ENCODE measurements around the gene ETF1. TPM values are rescaled to one million over a fixed set of nuclear protein-coding genes. Genes with fewer than 3 reads are reported as not detected.

The ETF1 gene
- polyA plus RNA-seq, 3 donors: 34.8 to 71.4 (median 61.6) TPM

DNA sequence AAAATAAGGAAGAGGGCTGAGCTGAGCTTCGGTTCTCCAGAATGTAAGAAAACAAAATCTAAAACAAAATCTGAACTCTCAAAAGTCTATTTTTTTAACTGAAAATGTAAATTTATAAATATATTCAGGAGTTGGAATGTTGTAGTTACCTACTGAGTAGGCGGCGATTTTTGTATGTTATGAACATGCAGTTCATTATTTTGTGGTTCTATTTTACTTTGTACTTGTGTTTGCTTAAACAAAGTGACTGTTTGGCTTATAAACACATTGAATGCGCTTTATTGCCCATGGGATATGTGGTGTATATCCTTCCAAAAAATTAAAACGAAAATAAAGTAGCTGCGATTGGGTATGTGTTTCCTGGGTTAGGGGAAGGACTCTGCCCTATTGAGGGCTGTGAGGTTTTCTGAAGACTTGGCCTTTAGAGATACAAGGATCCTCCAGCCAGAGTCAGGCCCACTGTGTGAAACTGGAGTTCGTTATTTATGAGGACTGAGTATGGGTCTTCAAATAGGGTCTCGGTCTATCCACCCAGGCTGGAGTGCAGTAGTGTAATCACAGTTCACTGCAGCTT lies 74.0 kb downstream of the ETF1 start:
- Mint-ChIP-seq H3K27ac (peak overlapping the region in 1 of 7 donors; percentile 42), H3K4me1 (peaks cover 27% of the 10 kb centered on the region), H3K9me3 (peaks cover 0 to 15% (median 5%) of the 10 kb centered on the region in 7 donors), H3K27me3 (ENCODE audit: low read depth in 3 of 3) (peaks cover 22 to 36% (median 34%) of the 10 kb centered on the region in 3 donors), H3K4me3 (peak overlapping the region in 1 of 2 donors; percentile 51), H3K36me3 (peaks cover 18 to 23% of the 10 kb centered on the region in 2 donors)
- Histone ChIP-seq H3K9me3 (replicated peaks in 1 of 2; ENCODE audit: control insufficient read depth in 1 of 2, insufficient read depth in 1 of 2, low read length in 2 of 2) (no peaks in the 10 kb centered on the region), H3K79me2 (ENCODE audit: insufficient read depth, low read length) (no peaks in the 10 kb centered on the region), H3K36me3 (replicated peaks in 1 of 2; ENCODE audit: control insufficient read depth in 1 of 2, insufficient read depth in 2 of 2, low read length in 2 of 2) (no peaks in the 10 kb centered on the region), H2AFZ (ENCODE audit: insufficient read depth, low read depth, low read length, poor library complexity, severe bottlenecking) (no peak overlapping the region), H3K4me2 (replicated peaks; ENCODE audit: extremely low read depth, low read length, poor library complexity, severe bottlenecking) (no peak overlapping the region), H3K4me1 (ENCODE audit: control insufficient read depth in 1 of 2, insufficient read depth in 2 of 2, low read length in 2 of 2) (peaks cover 29 to 38% of the 10 kb centered on the region in 2 donors), H3K27me3 (ENCODE audit: control insufficient read depth in 2 of 2, insufficient read depth in 2 of 2, low read length in 2 of 2) (peaks cover 3 to 23% of the 10 kb centered on the region in 2 donors), H3K27ac (ENCODE audit: low read depth in 1 of 2, low read length in 2 of 2) (no peak overlapping the region), H4K20me1 (ENCODE audit: insufficient read depth, low read length) (peaks cover 23% of the 10 kb centered on the region), H3K4me3 (replicated peaks in 1 of 3; ENCODE audit: low read depth in 2 of 3, low read length in 3 of 3) (no peak overlapping the region), H3K9ac (ENCODE audit: insufficient read depth, low read length, poor library complexity, severe bottlenecking) (no peak overlapping the region)
- 97% methylated on average over 7 of the region's 8 CpGs for WGBS (ENCODE audit: insufficient coverage)
- TF ChIP-seq, protein P1, sequence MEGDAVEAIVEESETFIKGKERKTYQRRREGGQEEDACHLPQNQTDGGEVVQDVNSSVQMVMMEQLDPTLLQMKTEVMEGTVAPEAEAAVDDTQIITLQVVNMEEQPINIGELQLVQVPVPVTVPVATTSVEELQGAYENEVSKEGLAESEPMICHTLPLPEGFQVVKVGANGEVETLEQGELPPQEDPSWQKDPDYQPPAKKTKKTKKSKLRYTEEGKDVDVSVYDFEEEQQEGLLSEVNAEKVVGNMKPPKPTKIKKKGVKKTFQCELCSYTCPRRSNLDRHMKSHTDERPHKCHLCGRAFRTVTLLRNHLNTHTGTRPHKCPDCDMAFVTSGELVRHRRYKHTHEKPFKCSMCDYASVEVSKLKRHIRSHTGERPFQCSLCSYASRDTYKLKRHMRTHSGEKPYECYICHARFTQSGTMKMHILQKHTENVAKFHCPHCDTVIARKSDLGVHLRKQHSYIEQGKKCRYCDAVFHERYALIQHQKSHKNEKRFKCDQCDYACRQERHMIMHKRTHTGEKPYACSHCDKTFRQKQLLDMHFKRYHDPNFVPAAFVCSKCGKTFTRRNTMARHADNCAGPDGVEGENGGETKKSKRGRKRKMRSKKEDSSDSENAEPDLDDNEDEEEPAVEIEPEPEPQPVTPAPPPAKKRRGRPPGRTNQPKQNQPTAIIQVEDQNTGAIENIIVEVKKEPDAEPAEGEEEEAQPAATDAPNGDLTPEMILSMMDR (IDR thresholded peaks at IDR 0.05): no peak
- no peak for DNase-seq
- intact Hi-C loops (cut with micrococcal nuclease): loop anchor here (2.0 to 10.0 kb wide), 2 partner anchors 16 to 76 kb away; partner anchors contain the start of gene ETF1 (in 1 of the 2)

DNA sequence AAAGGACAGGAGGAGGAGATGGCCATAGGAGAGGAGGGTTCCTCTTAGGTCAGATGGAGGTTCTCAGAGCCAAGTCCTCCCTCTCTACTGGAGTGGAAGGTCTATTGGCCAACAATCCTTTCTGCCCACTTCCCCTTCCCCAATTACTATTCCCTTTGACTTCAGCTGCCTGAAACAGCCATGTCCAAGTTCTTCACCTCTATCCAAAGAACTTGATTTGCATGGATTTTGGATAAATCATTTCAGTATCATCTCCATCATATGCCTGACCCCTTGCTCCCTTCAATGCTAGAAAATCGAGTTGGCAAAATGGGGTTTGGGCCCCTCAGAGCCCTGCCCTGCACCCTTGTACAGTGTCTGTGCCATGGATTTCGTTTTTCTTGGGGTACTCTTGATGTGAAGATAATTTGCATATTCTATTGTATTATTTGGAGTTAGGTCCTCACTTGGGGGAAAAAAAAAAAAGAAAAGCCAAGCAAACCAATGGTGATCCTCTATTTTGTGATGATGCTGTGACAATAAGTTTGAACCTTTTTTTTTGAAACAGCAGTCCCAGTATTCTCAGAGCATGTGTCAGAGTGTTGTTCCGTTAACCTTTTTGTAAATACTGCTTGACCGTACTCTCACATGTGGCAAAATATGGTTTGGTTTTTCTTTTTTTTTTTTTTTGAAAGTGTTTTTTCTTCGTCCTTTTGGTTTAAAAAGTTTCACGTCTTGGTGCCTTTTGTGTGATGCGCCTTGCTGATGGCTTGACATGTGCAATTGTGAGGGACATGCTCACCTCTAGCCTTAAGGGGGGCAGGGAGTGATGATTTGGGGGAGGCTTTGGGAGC lies 74.7 kb downstream of the ETF1 start:
- Mint-ChIP-seq H3K4me3 (peak overlapping the region; percentile 85 to 92), H3K36me3 (peaks cover 18 to 23% of the 10 kb centered on the region in 2 donors), H3K4me1 (peaks cover 29% of the 10 kb centered on the region), H3K27me3 (ENCODE audit: low read depth in 3 of 3) (peaks cover 22 to 34% (median 30%) of the 10 kb centered on the region in 3 donors), H3K27ac (peak overlapping the region in 3 of 7 donors; percentile 6 to 83 (median 12)), H3K9me3 (peaks cover 0 to 15% (median 5%) of the 10 kb centered on the region in 7 donors)
- no peak overlapping the region for H3K4me2 ChIP-seq (replicated peaks; ENCODE audit: extremely low read depth, low read length, poor library complexity, severe bottlenecking)
- H3K4me1 ChIP-seq (ENCODE audit: control insufficient read depth in 1 of 2, insufficient read depth in 2 of 2, low read length in 2 of 2): peaks cover 34 to 45% of the 10 kb centered on the region in 2 donors
- WGBS (ENCODE audit: insufficient coverage): 100% methylated on average over 3 of the region's 7 CpGs
- no peak overlapping the region for H3K9ac ChIP-seq (ENCODE audit: insufficient read depth, low read length, poor library complexity, severe bottlenecking)
- peaks cover 3 to 21% of the 10 kb centered on the region in 2 donors for H3K27me3 ChIP-seq (ENCODE audit: control insufficient read depth in 2 of 2, insufficient read depth in 2 of 2, low read length in 2 of 2)
- H3K27ac ChIP-seq (ENCODE audit: low read depth in 1 of 2, low read length in 2 of 2): no peak overlapping the region
- DNase-seq: peak in 2 of 3 donors; percentile 54 to 56
- H4K20me1 ChIP-seq (ENCODE audit: insufficient read depth, low read length): peaks cover 23% of the 10 kb centered on the region
- TF ChIP-seq, protein P1 (IDR thresholded peaks at IDR 0.05): no peak
- H3K36me3 ChIP-seq (replicated peaks in 1 of 2; ENCODE audit: control insufficient read depth in 1 of 2, insufficient read depth in 2 of 2, low read length in 2 of 2): no peaks in the 10 kb centered on the region
- H3K9me3 ChIP-seq (replicated peaks in 1 of 2; ENCODE audit: control insufficient read depth in 1 of 2, insufficient read depth in 1 of 2, low read length in 2 of 2): no peaks in the 10 kb centered on the region
- no peak overlapping the region for H2AFZ ChIP-seq (ENCODE audit: insufficient read depth, low read depth, low read length, poor library complexity, severe bottlenecking)
- H3K79me2 ChIP-seq (ENCODE audit: insufficient read depth, low read length): no peaks in the 10 kb centered on the region
- no peak overlapping the region for H3K4me3 ChIP-seq (replicated peaks in 1 of 3; ENCODE audit: low read depth in 2 of 3, low read length in 3 of 3)
- intact Hi-C loops (cut with micrococcal nuclease): loop anchor here (2.0 to 10.0 kb wide), 2 partner anchors 16 to 76 kb away; partner anchors contain the start of gene ETF1 (in 1 of the 2)
